HG03159 (cell line): Measurements from ENCODE around the gene KRTAP4-5.
"Not testable (repeated sequence)": the region's sequence is repeated elsewhere in the genome, so short reads cannot be mapped to it uniquely, and the experiment has no call there.

ENCODE experiments used
- ATAC-seq: cut with Tn5 transposase; IDR thresholded peaks from one replicate; pipeline ENCODE4 v1.9.1; 2021; ENCODE audit warnings: mild to moderate bottlenecking, moderate library complexity; ENCODE audit not compliant: unreplicated experiment

KRTAP4-5 gene

GRCh38 chr17:41111151-41111885 is 38.3 kb downstream of the KRTAP4-5 start:
- no peak for ATAC-seq

- ATAC-seq, result not testable (repeated sequence)
Observed at GRCh38 chr17:41108728-41109386, 40.8 kb downstream of the KRTAP4-5 start.

- no peak for ATAC-seq
Observed at GRCh38 chr17:41107941-41108450, 41.6 kb downstream of the KRTAP4-5 start.

DNA sequence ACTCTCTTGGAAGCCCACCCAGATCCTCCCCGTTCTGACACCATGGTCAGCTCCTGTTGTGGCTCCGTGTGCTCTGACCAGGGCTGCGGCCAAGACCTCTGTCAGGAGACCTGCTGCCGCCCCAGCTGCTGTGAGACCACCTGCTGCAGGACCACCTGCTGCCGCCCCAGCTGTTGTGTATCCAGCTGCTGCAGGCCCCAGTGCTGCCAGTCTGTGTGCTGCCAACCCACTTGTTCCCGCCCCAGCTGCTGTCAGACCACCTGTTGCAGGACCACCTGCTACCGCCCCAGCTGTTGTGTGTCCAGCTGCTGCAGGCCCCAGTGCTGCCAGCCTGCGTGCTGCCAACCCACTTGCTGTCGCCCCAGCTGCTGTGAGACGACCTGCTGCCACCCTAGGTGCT is 44.3 kb downstream of the KRTAP4-5 start, which contains the start of gene KRTAP4-9:
Gene KRTAP4-9 (plus strand): TSS at position 43 of the 400 bp plus-strand sequence. CDS start 0 bp downstream, at position 43.
- not testable (repeated sequence) for ATAC-seq

DNA sequence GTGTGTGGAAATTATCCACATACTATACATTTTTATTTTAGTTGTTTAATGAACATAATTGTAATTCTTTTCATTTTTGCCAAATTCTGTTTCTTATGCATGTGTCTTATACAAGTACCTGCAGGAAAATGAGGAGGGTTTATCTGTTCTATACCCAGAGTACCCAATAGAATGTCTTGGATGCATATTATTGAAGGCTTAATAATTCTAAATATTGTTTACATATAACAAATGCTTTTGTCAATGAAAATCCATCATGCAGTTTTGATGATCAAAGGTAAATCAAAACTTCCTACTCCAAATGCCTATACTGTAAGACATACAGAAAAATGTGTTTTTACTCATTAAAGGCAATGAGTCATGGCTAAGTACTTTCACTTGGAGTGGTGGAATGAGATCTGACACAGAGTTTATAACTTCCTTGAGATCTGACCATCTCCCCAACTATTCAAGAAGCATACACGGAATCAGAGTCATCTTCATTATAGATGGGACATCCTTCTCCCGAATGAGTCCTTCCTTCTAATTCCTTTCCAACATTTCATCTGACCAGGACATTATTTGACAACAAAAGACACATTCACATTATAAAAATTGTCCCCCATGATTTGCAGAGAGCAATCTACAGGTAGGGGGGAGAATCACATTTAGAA is 45.1 kb downstream of the KRTAP4-5 start:
- ATAC-seq, result not testable (repeated sequence)

- no peak for ATAC-seq
Observed at GRCh38 chr17:41103896-41104295, 45.7 kb downstream of the KRTAP4-5 start.

DNA sequence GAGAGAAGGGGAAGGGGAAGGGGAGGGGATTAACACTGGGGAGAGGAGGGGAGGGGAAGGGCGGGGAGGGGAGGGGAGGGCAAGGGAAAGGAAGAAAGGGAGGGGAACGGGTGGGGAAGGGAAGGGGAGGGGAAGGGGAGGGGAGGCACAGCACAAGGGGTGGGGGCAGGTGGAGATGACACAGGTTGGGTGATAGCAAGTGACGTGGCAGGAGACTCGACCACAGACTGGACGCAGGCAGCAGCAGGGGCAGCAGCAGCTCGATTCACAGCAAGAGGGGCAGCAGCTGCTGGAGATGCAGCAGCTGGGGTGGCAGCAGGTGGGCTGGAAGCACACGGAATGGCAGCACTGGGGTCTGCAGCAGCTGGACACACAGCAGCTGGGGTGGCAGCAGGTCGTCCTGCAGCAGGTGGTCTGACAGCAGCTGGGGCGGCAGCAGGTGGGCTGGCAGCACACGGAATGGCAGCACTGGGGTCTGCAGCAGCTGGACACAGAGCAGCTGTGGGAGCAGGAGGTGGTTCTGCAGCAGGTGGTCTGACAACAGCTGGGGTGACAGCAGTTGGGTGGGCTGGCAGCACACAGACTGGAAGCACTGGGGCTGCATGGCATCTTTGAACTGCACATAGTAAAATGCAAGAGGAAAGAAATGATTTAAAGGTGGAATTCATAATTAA is 47.9 kb downstream of the KRTAP4-5 start, which contains the start of gene KRTAP4-16:
Gene KRTAP4-16 (minus strand): TSS at position 624 of the 674 bp plus-strand sequence. CDS start 0 bp downstream, at position 624.
- no peak for ATAC-seq

GRCh38 chr17:41099682-41100480 is 49.7 kb downstream of the KRTAP4-5 start:
- not testable (repeated sequence) for ATAC-seq
